Ascending aorta (tissue), 2 donors: ENCODE data around the gene EGF. TPM values are rescaled to one million over a fixed set of nuclear protein-coding genes. Genes with fewer than 3 reads are reported as not detected.

Experiments used
- DNase-seq, 2 donors: peaks; one replicate each; pipeline ENCODE4 v3.0.0-alpha.2; 2019; ENCODE audit warnings: low spot score in 2 of 2
- H3K27ac ChIP-seq, 2 donors: fragments of 200-600 bp; sonication (generic); one replicate each; pipeline ENCODE4 v1.5.1; 2016 to 2017; ENCODE audit warnings: mild to moderate bottlenecking in 1 of 2
- H3K27me3 ChIP-seq: fragments of 200-600 bp; sonication (generic); one replicate; pipeline ENCODE4 v1.5.1; 2017
- H3K36me3 ChIP-seq, 2 donors: fragments of 200-600 bp; sonication (generic); one replicate each; pipeline ENCODE4 v1.5.1; 2016
- H3K4me1 ChIP-seq, 2 donors: fragments of 200-600 bp; sonication (generic); one replicate each; pipeline ENCODE4 v1.5.1; 2016 to 2017; ENCODE audit warnings: mild to moderate bottlenecking in 1 of 2
- H3K4me3 ChIP-seq, 2 donors: fragments of 200-600 bp; sonication (generic); one replicate each; pipeline ENCODE4 v1.5.1; 2016 to 2017; ENCODE audit warnings: mild to moderate bottlenecking in 1 of 2
- H3K9me3 ChIP-seq, 2 donors: fragments of 200-600 bp; sonication (generic); one replicate each; pipeline ENCODE4 v1.5.1; 2016
- CTCF ChIP-seq, 3 experiments: fragments of 200-600 bp in 2 of 3; fragments of 450-650 bp in 1 of 3; sonication (generic) in 2 of 3; IDR thresholded peaks; one replicate each; pipeline ENCODE4 v1.5.1; 2016 to 2019; ENCODE audit warnings: antibody characterized with exemption in 3 of 3, mild to moderate bottlenecking in 1 of 3, moderate library complexity in 1 of 3
- intact Hi-C: fragments of 100-400 bp; cut with DNase I; formaldehyde crosslinking; loops from one replicate; pipeline ENCODE4 v1.15.1; 2023
- total RNA-seq: library from RNA; depleted of rRNA; stranded (reverse); fragments of >200 nt; gene quantifications from one replicate; pipeline ENCODE4 v1.1.0, GENCODE V29; 2016

Gene EGF
- total RNA-seq, 1 donor from 2014 or later: not detected

- Histone ChIP-seq H3K9me3 (no peaks in the 10 kb centered on the region), H3K4me1 (peaks cover 0 to 2% of the 10 kb centered on the region in 2 donors), H3K36me3 (no peaks in the 10 kb centered on the region), H3K4me3 (no peak overlapping the region), H3K27ac (no peak overlapping the region), H3K27me3 (no peaks in the 10 kb centered on the region)
- intact Hi-C loops: no loop called here
- DNase-seq: no peak
- no peak for TF ChIP-seq CTCF (IDR thresholded peaks at IDR 0.05)
Observed at GRCh38 chr4:110042545-110043517, 130.1 kb downstream of the EGF start.

GRCh38 chr4:110046588-110047049 is 133.9 kb downstream of the EGF start:
- Histone ChIP-seq H3K9me3 (no peaks in the 10 kb centered on the region), H3K27me3 (no peaks in the 10 kb centered on the region), H3K27ac (no peak overlapping the region), H3K36me3 (no peaks in the 10 kb centered on the region), H3K4me3 (no peak overlapping the region), H3K4me1 (peaks cover 0 to 2% of the 10 kb centered on the region in 2 donors)
- TF ChIP-seq CTCF (IDR thresholded peaks at IDR 0.05): no peak
- intact Hi-C loops: no loop called here
- DNase-seq: no peak

- Histone ChIP-seq H3K27me3 (no peaks in the 10 kb centered on the region), H3K4me3 (no peak overlapping the region), H3K27ac (no peak overlapping the region), H3K9me3 (no peaks in the 10 kb centered on the region), H3K4me1 (no peaks in the 10 kb centered on the region), H3K36me3 (no peaks in the 10 kb centered on the region)
- TF ChIP-seq CTCF (IDR thresholded peaks at IDR 0.05): peak; percentile 40 to 71 (median 63)
- intact Hi-C loops: loop anchor here (2.0 to 5.0 kb wide), 3 partner anchors 147 to 462 kb away; partner anchors contain the start of gene ELOVL6
- no peak for DNase-seq
Observed at GRCh38 chr4:110049951-110050925, 137.6 kb downstream of the EGF start.

GRCh38 chr4:110055158-110055768 is 142.6 kb downstream of the EGF start:
- DNase-seq: no peak
- Histone ChIP-seq H3K27ac (no peak overlapping the region), H3K9me3 (no peaks in the 10 kb centered on the region), H3K4me3 (no peak overlapping the region), H3K4me1 (no peaks in the 10 kb centered on the region), H3K27me3 (no peaks in the 10 kb centered on the region), H3K36me3 (no peaks in the 10 kb centered on the region)
- intact Hi-C loops: no loop called here
- TF ChIP-seq CTCF (IDR thresholded peaks at IDR 0.05): no peak

DNA sequence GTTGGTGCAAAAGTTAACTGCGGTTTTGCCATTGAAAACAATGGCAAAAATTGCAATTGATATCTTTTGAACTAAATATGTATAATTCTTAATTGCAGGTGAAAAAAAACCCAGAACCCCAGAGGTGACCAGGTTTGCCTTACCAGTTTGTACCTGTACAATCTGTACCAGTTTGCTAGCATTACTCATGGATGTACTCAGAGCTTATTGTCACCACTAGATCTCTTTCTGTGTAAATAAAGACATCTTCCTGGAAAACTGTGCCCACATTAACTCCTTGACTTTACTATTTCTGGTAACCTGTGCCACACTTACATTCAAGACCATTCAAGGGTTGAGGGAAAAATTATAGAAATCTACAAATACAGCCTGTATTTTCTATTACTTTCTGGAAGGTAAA is 146.0 kb downstream of the EGF start:
- H3K4me1 ChIP-seq: no peaks in the 10 kb centered on the region
- no peak overlapping the region for H3K4me3 ChIP-seq
- H3K27ac ChIP-seq: no peak overlapping the region
- H3K36me3 ChIP-seq: no peaks in the 10 kb centered on the region
- intact Hi-C loops: no loop called here
- no peaks in the 10 kb centered on the region for H3K9me3 ChIP-seq
- DNase-seq: no peak
- TF ChIP-seq CTCF (IDR thresholded peaks at IDR 0.05): no peak
- H3K27me3 ChIP-seq: no peaks in the 10 kb centered on the region
